DMS53 (cell line): ENCODE data around the gene TCOF1.

ENCODE experiments used
- DNase-seq: peaks from one replicate; lab custom pipeline; 2025; lab: John Stamatoyannopoulos, UW

The TCOF1 gene

DNA sequence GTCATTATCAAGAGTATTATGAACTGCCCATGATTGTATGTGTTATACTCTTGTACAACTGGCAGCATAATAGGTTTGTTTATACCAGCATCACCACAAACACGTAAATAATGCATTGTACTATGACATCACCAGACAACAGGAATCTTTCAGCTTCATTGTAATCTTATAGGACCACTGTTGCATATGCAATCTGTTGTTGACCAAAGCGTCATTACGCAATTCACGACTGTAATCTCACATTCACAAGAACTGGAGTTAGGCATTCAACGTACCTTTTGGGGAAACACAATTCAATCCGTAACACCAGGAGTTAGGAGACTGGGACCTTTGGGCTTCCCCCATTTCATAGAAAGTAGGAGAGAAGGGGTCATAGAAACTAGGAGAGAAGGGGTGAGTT, 34.4 kb upstream of the TCOF1 start:
- DNase-seq = no peak

DNA sequence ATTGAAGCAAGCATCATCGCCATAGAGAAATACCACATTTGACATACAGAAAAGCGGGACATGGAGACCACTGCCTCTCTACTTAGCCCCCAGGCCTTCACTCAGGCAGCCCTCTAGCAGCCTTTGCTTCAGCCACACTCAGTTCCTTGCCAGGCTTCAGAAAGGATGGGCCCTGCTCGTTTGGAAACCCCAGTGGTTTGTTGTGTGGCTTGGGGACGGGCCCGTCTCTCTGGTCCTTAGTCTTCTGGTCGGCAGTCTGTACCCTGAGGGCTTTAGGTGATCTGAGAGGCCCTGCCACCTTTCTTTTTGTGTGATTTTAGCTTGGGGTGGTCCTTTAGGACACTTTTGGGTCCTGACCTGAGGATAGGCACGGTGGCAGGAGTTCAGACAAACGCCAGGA, 33.7 kb upstream of the TCOF1 start:
- no peak for DNase-seq

DNA sequence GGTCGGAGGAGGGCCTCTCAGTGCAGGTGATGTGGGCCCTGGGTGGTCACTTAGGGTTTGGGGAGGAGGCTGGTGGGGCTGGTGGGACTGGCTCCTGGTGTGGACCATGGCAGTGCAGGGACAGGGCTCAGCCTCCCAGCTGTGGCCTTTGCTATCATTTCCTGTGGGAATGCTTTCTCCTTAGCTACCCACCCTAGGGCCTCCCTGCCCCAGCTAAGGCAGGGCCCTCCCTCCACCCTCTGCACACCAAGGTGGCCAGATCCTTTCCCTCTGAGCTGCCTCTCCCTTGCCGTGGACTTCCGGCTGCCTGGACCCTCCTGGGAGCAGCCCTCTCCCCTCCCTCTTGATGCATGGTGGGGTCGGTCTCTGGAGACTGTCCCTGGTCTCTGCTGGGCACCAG, 32.1 kb upstream of the TCOF1 start:
- DNase-seq = no peak

DNA sequence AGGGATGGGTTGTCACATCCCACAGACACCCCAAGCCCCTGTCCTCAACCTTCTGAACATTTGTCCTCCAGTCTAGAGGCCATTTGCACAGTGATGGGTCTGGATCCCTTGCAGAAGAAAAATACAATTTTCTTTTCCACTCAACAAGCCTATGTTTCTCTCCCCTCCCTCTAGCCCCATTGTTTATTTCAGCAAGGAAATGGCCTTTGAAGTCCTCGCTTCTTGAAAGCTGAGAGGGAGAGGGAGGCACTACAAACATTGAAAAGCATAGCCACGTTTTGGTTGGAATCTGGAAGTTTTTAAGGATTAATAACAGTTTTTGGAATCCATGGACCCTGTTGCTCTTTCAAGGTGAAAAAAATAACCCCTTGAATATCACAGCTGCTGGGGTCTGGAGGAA, 30.8 kb upstream of the TCOF1 start:
- DNase-seq = no peak

GRCh38 chr5:150327139-150327538, 30.4 kb upstream of the TCOF1 start:
- DNase-seq = no peak

- DNase-seq = no peak
Measured at GRCh38 chr5:150328515-150328914, 29.0 kb upstream of the TCOF1 start.

- no peak for DNase-seq
Measured at GRCh38 chr5:150329038-150329437, 28.5 kb upstream of the TCOF1 start.

DNA sequence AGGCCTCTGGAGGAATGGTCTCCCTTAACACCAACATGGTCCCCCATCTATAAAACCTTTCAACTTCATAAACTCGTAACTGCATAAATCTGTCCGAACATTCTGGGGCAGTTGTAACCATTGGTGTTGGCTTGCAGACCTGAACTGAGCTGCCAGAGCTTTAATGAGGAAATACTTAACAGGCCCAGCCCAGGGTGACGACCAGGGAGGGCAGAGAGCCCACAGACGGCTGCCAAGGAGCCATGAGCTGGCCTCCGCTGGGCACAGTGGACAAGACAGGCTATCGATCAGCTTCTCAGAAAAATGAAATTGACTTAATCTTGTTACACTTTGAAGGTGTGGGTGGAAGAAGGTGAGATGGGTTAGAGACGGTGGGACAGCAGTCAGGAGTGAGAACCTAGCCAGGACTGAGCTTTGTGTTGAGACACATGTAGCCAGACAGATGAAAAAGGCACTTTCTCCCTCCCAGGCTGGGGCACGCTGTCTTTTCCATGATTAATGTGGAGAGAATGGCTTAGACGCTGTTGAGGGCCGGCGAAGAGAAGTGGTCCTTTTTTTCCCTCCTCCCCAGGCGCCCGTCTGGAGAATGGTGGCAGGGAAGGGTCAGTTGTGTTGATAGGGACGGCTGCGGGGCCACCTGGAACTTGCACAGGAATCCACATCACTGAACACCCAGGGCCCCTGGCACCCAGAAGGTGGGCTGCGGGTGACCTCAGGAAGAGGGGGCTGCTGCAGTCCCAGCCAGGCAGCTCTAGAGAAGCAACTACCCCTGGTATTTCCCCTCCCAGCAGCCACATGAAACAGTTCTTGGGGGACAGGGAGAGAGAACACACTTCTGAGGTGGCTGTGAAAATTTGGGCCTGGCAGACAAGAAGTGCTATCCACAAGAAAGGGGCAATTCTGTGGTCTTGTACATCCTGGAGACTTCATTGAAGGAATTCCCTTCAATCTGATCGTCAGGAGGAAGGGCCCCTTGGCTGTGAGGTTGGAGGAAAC, 27.3 kb upstream of the TCOF1 start:
- no peak for DNase-seq

GRCh38 chr5:150333400-150333799, 24.1 kb upstream of the TCOF1 start:
- no peak for DNase-seq

- DNase-seq = no peak
Measured at GRCh38 chr5:150335778-150336177, 21.7 kb upstream of the TCOF1 start.

- no peak for DNase-seq
Measured at GRCh38 chr5:150338546-150338945, 19.0 kb upstream of the TCOF1 start.

DNA sequence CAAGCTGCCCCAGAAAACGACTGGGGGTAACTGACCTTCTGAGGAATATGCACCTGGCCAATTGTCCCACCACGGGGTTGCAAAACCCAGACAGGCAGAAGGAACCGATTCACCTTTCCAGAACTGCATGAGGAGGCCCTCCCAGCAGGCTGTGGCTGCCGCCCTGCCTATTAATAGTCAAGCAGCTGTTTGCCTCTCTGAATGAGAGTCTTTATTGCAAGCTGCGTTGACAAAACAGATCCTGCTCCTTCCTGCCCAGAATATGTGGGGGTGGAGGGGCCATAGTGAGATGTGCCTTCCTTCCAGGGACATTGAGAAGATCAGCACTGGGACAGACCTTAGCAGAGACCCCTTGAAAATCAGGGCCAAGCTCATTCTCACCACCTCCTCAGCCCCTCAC, 18.3 kb upstream of the TCOF1 start:
- peak; percentile 22 for DNase-seq

GRCh38 chr5:150339841-150340240, 17.7 kb upstream of the TCOF1 start:
- no peak for DNase-seq

GRCh38 chr5:150340614-150341255, 16.8 kb upstream of the TCOF1 start:
- DNase-seq = no peak

DNA sequence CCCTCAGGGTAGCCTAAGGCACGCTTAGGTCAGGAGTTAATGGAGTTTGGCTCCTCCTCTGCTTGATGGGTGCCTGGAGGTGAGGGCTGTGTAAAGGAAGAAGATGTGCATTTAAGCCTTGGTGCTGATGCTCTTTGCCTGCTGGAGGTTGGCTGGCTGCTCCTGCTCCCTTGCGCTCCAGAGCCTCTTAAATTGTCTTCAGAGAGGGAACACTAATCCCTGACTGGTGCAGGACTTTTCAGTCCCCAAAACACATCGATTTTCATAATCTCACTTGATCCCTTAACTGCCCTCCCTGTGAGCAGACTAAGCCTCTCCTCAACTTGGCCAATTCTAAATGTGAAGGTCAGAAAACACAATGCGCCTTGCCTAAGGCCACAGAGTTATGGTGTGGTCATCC, 16.2 kb upstream of the TCOF1 start:
- DNase-seq = no peak

DNA sequence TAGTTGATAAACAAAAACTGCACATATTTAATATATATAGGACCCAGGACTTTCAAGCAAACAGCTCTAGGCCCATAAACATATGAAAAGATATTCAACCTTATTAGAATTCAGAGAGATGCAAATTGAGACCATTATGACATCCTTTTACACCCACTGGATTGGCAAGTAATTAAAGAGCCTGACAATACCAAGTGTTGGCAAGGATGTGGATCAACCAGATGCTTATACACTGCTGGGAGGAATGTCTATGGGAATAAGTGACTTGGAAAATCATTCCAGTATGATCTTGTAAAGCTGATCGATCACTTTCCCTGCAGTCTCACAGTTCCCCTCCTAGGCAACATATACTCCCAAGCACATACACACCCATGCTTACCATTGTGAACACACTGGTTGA, 15.5 kb upstream of the TCOF1 start:
- DNase-seq = no peak

DNA sequence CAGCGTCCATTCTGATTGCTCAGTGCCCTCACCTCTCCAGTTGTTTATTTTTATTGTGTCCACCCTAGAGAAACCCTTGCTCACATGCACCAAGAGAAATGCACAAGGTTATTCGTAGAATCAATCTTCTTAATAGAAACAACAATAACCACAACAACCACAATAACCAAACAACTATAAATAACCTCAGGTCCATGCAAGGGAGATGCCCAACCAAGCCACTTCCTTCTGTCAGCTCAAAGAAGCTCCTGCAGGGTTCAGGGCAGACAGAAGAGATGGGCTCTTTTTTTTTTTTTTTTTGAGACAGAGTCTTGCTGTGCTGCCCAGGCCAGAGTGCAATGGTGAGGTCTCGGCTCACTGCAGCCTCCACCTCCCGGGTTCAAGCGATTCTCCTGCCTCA, 14.9 kb upstream of the TCOF1 start:
- DNase-seq = no peak

DNA sequence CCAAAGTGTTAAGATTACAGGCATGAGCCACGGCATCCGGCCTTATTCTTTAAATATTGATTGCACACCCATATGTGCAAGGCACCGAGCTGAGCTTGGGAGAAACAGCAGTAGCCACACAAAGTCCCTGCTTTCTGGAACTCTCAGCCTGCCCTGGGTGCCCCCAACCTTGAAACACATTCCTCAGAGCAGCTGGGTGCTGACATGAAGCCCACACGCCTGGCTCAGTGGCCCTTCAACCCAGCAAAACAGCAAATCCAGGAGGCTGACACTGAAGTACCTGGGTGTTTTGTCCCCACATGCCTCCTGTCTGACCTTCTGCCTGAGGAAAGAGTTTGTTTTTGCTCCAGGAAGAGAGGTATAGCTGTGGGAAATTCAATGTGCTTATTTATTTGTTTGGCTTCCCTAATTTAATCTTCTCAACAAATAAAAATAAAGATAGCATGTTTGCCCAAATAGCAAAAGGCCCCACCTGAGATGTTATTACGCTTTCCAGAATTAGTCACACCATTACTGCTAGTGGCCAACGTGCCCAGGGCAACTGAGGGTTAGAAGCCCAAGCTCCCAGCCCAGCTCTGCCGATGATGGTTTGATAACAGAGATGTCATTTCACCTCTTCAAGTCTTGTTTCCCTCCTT, 13.4 kb upstream of the TCOF1 start:
- no peak for DNase-seq

GRCh38 chr5:150345716-150346115, 11.8 kb upstream of the TCOF1 start:
- peak; percentile 23 for DNase-seq

DNA sequence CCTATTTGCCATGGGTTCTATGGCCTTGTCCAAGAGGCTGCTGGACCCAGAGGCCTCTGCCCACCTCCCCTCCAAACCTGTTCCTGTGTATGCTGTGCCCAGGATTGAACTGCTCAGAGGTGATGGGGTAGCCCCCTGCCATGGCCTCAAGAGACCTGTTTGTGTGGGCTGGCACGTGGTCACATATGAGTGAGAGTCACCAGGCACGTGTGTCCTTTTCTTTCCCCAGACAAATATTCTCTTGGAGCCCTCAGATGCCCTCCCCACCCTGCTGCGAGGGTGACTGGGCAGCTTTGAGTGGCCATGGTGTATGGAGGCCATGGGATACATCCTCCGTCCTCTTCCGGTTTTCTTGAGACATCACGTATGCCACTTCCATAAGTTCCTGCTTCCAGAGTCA, 10.9 kb upstream of the TCOF1 start:
- DNase-seq = no peak

DNA sequence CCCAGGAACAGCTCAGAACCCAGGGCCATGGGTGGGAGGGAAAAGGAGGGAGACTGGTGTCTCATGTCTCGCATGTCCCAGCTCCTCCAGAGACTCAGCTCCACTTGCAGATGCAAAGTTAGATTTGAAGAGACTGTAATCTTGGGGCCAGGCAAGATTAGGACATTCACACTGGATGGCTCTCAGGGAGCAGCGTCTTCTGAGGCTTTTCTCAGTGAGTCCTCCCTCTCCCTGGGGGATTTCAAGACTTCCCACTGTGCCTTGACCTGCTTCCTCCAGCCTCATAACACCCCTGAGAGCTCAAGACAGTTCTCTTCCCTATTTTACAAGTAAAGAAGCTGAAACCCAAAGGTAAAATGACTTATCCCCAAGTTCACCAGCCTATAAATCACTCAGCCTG, 10.5 kb upstream of the TCOF1 start:
- no peak for DNase-seq

GRCh38 chr5:150347451-150347850, 10.0 kb upstream of the TCOF1 start:
- no peak for DNase-seq

GRCh38 chr5:150349681-150350275, 7.7 kb upstream of the TCOF1 start:
- DNase-seq = no peak
